GM21529 (cell line): ENCODE measurements around the gene RHOC.

Experiments
- ATAC-seq: cut with Tn5 transposase; IDR thresholded peaks from one replicate; pipeline ENCODE4 v1.9.1; 2021; ENCODE audit not compliant: unreplicated experiment

The RHOC gene

GRCh38 chr1:112702420-112703261 is 4.3 kb downstream of the RHOC start:
- ATAC-seq: no peak

GRCh38 chr1:112702067-112702395 is 4.9 kb downstream of the RHOC start:
- ATAC-seq: no peak

GRCh38 chr1:112701227-112702066 is 5.5 kb downstream of the RHOC start:
- no peak for ATAC-seq

GRCh38 chr1:112700290-112701226 is 6.4 kb downstream of the RHOC start:
- ATAC-seq: no peak

- ATAC-seq: no peak
Observed at GRCh38 chr1:112699425-112700144, 7.3 kb downstream of the RHOC start.

- ATAC-seq: no peak
Observed at GRCh38 chr1:112698366-112699310, 8.3 kb downstream of the RHOC start.

- ATAC-seq: no peak
Observed at GRCh38 chr1:112697781-112698201, 9.1 kb downstream of the RHOC start.

GRCh38 chr1:112696578-112697314 is 10.2 kb downstream of the RHOC start:
- ATAC-seq: no peak

- ATAC-seq: no peak
Observed at GRCh38 chr1:112695276-112695675, 11.7 kb downstream of the RHOC start.

- ATAC-seq: no peak
Observed at GRCh38 chr1:112694363-112694929, 12.5 kb downstream of the RHOC start.

- no peak for ATAC-seq
Observed at GRCh38 chr1:112693821-112694220, 13.1 kb downstream of the RHOC start.

- ATAC-seq: no peak
Observed at GRCh38 chr1:112692681-112693080, 14.2 kb downstream of the RHOC start.

- no peak for ATAC-seq
Observed at GRCh38 chr1:112689842-112690237, 17.1 kb downstream of the RHOC start.

GRCh38 chr1:112689196-112689841 is 17.6 kb downstream of the RHOC start:
- no peak for ATAC-seq

GRCh38 chr1:112688781-112689193 is 18.1 kb downstream of the RHOC start:
- no peak for ATAC-seq

GRCh38 chr1:112687785-112688496 is 19.0 kb downstream of the RHOC start:
- ATAC-seq: no peak

GRCh38 chr1:112687361-112687760 is 19.6 kb downstream of the RHOC start:
- ATAC-seq: no peak
